K562 (cell line): ENCODE results near the gene ADSS1. TPM values are rescaled to one million over a fixed set of nuclear protein-coding genes. Genes with fewer than 3 reads are reported as not detected.

Source experiments
- ATAC-seq: fragments of 200-7000 bp; cut with Tn5 transposase; 3 replicates; pipeline ENCODE4 v1.9.1; 2020; ENCODE audit warnings: moderate library complexity
- BruUV-seq: library from RNA; stranded (reverse); fragments of 400-500 nt; replicated peaks from 2 replicates; lab custom pipeline; 2021; lab: Mats Ljungman, UMichigan
- CTCF ChIA-PET: fragments of 300-600 bp; formaldehyde crosslinking; extraction: SDS; loops from one replicate; lab custom pipeline; 2021; ENCODE audit warnings: low intra/inter-chr PET ratio; lab: Yijun Ruan, JAX
- POLR2A ChIA-PET: fragments of 300-600, 350-650 bp; sonication (Branson Sonifier 250); formaldehyde crosslinking; extraction: SDS; loops from one replicate; lab custom pipeline; 2021; ENCODE audit warnings: antibody characterized with exemption, inconsistent platforms; lab: Yijun Ruan, JAX
- DNase-seq, 4 experiments: peaks; one replicate each; pipeline versions ENCODE4 v3.0.0 to v3.0.0-alpha.2; 2011 to 2018; ENCODE audit warnings: low spot score in 3 of 4, mixed read lengths in 3 of 4; ENCODE audit errors: extremely low read depth in 1 of 4
- FAIRE-seq: peaks from 2 replicates; lab custom pipeline; 2011; peaks lifted over from hg19 to GRCh38; lab: Jason Lieb, UNC
- H2AFZ ChIP-seq: 2 replicates; pipeline ENCODE4 v1.6.0; 2011; ENCODE audit warnings: low read depth, low read length, control low read depth, inconsistent platforms
- H3K27ac ChIP-seq: fragments of 200-600 bp; 3 replicates; pipeline ENCODE4 v1.8.0; 2011; ENCODE audit warnings: low read depth, mild to moderate bottlenecking, control low read depth, inconsistent platforms, low read length, moderate library complexity, mixed read lengths; ENCODE audit errors: extremely low read depth
- H3K27me3 ChIP-seq, 2 experiments: fragments of 300-600 bp in 1 of 2; 2 replicates in 1 of 2; 3 replicates in 1 of 2; pipeline versions ENCODE4 v1.6.0 to v1.8.0; 2011; ENCODE audit warnings: inconsistent platforms in 2 of 2, low read length in 2 of 2, mild to moderate bottlenecking in 1 of 2, mixed read lengths in 1 of 2, moderate library complexity in 1 of 2; ENCODE audit not compliant: control insufficient read depth in 2 of 2, insufficient read depth in 2 of 2
- H3K36me3 ChIP-seq: fragments of 300-600 bp; 3 replicates; pipeline ENCODE4 v1.8.0; 2011; ENCODE audit warnings: mild to moderate bottlenecking, low read length, inconsistent platforms; ENCODE audit not compliant: control insufficient read depth, insufficient read depth
- H3K4me1 ChIP-seq, 2 experiments: fragments of 200-600 bp in 1 of 2; replicated peaks in 1 of 2; 2 replicates in 1 of 2; 3 replicates in 1 of 2; pipeline versions ENCODE4 v1.5.1 to v1.8.0; 2011; ENCODE audit warnings: inconsistent platforms in 2 of 2, low read length in 2 of 2, mild to moderate bottlenecking in 1 of 2, mixed read lengths in 1 of 2, moderate library complexity in 1 of 2; ENCODE audit not compliant: control insufficient read depth in 2 of 2, insufficient read depth in 2 of 2
- H3K4me2 ChIP-seq: 2 replicates; pipeline ENCODE4 v1.6.1; 2011; ENCODE audit warnings: low read length, control low read depth, inconsistent platforms, mixed read lengths; ENCODE audit not compliant: insufficient read depth
- H3K4me3 ChIP-seq: fragments of 200-600 bp; sonication (generic), shearing (Covaris generic); 2 replicates; pipeline ENCODE4 v1.5.1; 2016; ENCODE audit warnings: control low read depth, inconsistent platforms
- H3K79me2 ChIP-seq: fragments of 200-600 bp; 3 replicates; pipeline ENCODE4 v1.8.0; 2011; ENCODE audit warnings: low read length, inconsistent platforms; ENCODE audit not compliant: control insufficient read depth, insufficient read depth
- H3K9ac ChIP-seq, 2 experiments: 2 replicates each; pipeline versions ENCODE4 v1.6.0 to v1.6.1; 2011; ENCODE audit warnings: low read depth in 2 of 2, low read length in 2 of 2, control low read depth in 1 of 2, inconsistent platforms in 1 of 2, mild to moderate bottlenecking in 1 of 2, mixed read lengths in 1 of 2; ENCODE audit not compliant: insufficient read depth in 1 of 2
- H3K9me1 ChIP-seq: one replicate; pipeline ENCODE4 v1.6.0; 2011; ENCODE audit warnings: inconsistent platforms, mild to moderate bottlenecking, low read length, moderate library complexity; ENCODE audit not compliant: control insufficient read depth, insufficient read depth
- H3K9me3 ChIP-seq: replicated peaks from 2 replicates; pipeline ENCODE4 v1.5.1; 2011; ENCODE audit warnings: low read depth, low read length, inconsistent platforms; ENCODE audit not compliant: control insufficient read depth, insufficient read depth
- H4K20me1 ChIP-seq: replicated peaks from 2 replicates; pipeline ENCODE4 v1.6.1; 2011; ENCODE audit warnings: low read length, inconsistent platforms, mixed read lengths; ENCODE audit not compliant: control insufficient read depth, insufficient read depth
- ATF4 ChIP-seq: fragments of 450-650 bp; formaldehyde crosslinking; IDR thresholded peaks from 2 replicates; pipeline ENCODE4 v1.4.0; 2022; ENCODE audit warnings: mild to moderate bottlenecking, moderate library complexity
- CHD1 ChIP-seq: fragments of 200-600 bp; sonication (generic); IDR thresholded peaks from one replicate; pipeline ENCODE4 v1.6.1; 2012; ENCODE audit warnings: mild to moderate bottlenecking, moderate library complexity, low read length, inconsistent platforms
- KDM2B ChIP-seq: fragments of 250-450 bp; sonication (Bioruptor Pico); IDR thresholded peaks from 2 replicates; pipeline ENCODE4 v1.8.0; 2021; ENCODE audit warnings: mild to moderate bottlenecking, moderate library complexity
- SP1 ChIP-seq: sonication (generic); formaldehyde crosslinking; IDR thresholded peaks from 2 replicates; pipeline ENCODE4 v1.8.1; 2022; ENCODE audit warnings: mild to moderate bottlenecking, missing genetic modification reagents
- TBP ChIP-seq: optimal IDR thresholded peaks from 2 replicates; pipeline ENCODE3; 2011; ENCODE audit warnings: low read depth, low read length, improper control_type of control experiment
- ZBTB34 ChIP-seq: fragments of 250-450 bp; sonication (Bioruptor Pico); IDR thresholded peaks from 2 replicates; pipeline ENCODE4 v1.8.0; 2021; ENCODE audit warnings: mild to moderate bottlenecking, moderate library complexity
- ZNF232 ChIP-seq: sonication (generic); formaldehyde crosslinking; IDR thresholded peaks from 2 replicates; pipeline ENCODE4 v1.8.0; 2022; ENCODE audit warnings: mild to moderate bottlenecking, missing genetic modification reagents
- whole genome bisulfite sequencing: fragments of 100-300 bp; shearing (Covaris generic); methylation state at CpG from one replicate; pipeline ENCODE4 v1.1.6; 2016; ENCODE audit warnings: low coverage, mixed read lengths; ENCODE audit not compliant: insufficient coverage; ENCODE audit errors: missing lambda C conversion rate; 5-methylcytosine and 5-hydroxymethylcytosine counted together
- in situ Hi-C: fragments of 300-500 bp; cut with MboI; formaldehyde crosslinking; loops from 4 replicates; pipeline ENCODE4 v1.15.0; 2018; ENCODE audit warnings: inconsistent platforms, mixed read lengths
- intact Hi-C: fragments of 100-400 bp; cut with micrococcal nuclease; formaldehyde crosslinking; loops from 2 replicates; pipeline ENCODE4 v1.14.2; 2022
- polyA plus RNA-seq, 8 experiments: library from polyadenylated mRNA; depleted of rRNA in 4 of 8; stranded (reverse) in 5 of 8; unstranded in 3 of 8; fragments of >200 nt; fragmentation: Nextera tagmentation in 2 of 8; fragmentation: Illumina TruSeq in 1 of 8; extraction: Ambion mirVana in 2 of 8; extraction: Trizol in 1 of 8; gene quantifications; 2 replicates each; pipeline versions ENCODE4 v1.2.1 to v1.2.3, GENCODE V29; 2011 to 2014; ENCODE audit warnings: inconsistent platforms in 1 of 8, missing spikeins in 1 of 8
- total RNA-seq, 7 experiments: library from RNA; depleted of rRNA in 6 of 7; stranded (reverse); fragments of >200 nt in 6 of 7; fragmentation: Illumina TruSeq in 2 of 7; extraction: Trizol in 2 of 7; gene quantifications; 2 replicates each; pipeline versions ENCODE4 v1.2.1 to v1.2.3, GENCODE V29; 2011 to 2021; ENCODE audit warnings: low replicate concordance in 1 of 7
- TF ChIP-seq, protein P1 (sequence below), 3 experiments: fragments of 200-800 bp in 1 of 3; fragments of 250-450 bp in 1 of 3; fragments of 450-650 bp in 1 of 3; sonication (Bioruptor Pico) in 1 of 3; sonication (Bioruptor generic) in 1 of 3; formaldehyde crosslinking in 1 of 3; IDR thresholded peaks; 2 replicates each; pipeline versions ENCODE4 v1.6.1 to v1.8.0; 2016 to 2022; ENCODE audit warnings: mild to moderate bottlenecking in 2 of 3, missing genetic modification characterization in 2 of 3, missing compliant biosample characterization in 1 of 3, moderate library complexity in 1 of 3
- TF ChIP-seq, protein P2 (sequence below): fragments of 450-650 bp; IDR thresholded peaks from 2 replicates; pipeline ENCODE4 v1.6.1; 2014; ENCODE audit warnings: low read depth, mild to moderate bottlenecking, moderate library complexity, borderline replicate concordance
- TF ChIP-seq, protein P3 (sequence below), 2 experiments: fragments of 200-800 bp in 1 of 2; sonication (Bioruptor generic) in 1 of 2; sonication (generic) in 1 of 2; formaldehyde crosslinking in 1 of 2; IDR thresholded peaks in 1 of 2; conservative IDR thresholded peaks in 1 of 2; 2 replicates each; pipeline versions ENCODE4 v1.5.0 to v1.6.1; 2016 to 2020; ENCODE audit warnings: missing compliant biosample characterization in 1 of 2, missing genetic modification characterization in 1 of 2, missing genetic modification reagents in 1 of 2

ADSS1 gene
- total and polyA plus RNA-seq, 9 of the 15 experiments (the other 6 are each of a cell fraction or from before 2014, with no cell fraction given) = 0.53 to 5.9 (median 3.9) TPM

DNA sequence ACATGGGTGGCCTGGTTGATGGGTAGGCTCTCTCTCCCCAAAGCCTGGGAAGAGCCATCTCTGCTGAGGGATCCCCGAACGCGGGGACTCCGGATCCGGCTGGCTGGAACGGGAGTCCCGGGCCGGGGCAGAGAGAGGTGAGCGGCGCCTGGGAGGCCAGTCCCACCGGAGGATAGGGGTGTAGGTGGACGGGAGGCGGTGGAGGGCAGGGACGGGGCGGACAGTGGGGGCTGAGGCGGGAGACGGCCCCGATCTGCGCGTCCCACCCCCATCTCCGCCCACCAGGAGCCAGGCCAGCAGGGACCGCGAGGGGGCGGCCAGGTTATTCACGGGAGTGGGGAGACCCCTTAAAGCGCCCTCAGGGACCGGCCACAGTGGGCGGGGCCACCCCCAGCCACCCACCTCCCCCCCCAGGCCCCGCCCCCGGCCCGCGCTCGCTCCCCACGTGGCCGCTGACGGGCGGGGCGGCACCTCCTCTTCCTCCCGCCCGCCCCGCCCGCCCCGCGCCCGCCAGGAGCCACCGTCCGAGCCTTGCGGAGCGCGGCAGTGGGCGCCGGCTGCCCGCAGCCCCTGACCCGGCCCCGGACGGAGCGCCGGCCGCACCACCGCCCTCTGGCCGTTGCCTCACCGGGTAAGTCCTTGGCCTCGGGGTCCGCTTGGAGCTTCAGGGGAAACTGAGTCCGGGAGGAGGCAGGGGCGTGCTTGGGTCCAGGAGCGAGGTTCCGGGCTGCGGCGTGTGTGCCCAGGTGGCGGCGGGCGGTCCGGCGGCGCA, 34.7 kb upstream of the ADSS1 start, which contains the start of gene INF2:
INF2 (plus strand) TSS at position 510 of the 772 bp plus-strand sequence. CDS start 11,748 bp downstream, outside the sequence.
- H3K9me1 ChIP-seq = no peaks in the 10 kb centered on the region
- peak within 1 kb of the TSS; percentile 68 for H3K27ac ChIP-seq
- peak within 1 kb of the TSS; percentile 61 for H3K4me3 ChIP-seq
- no peaks in the 10 kb centered on the region; the same call in 1 of the 2 replicates for H4K20me1 ChIP-seq
- no peaks in the 10 kb centered on the region for H3K9me3 ChIP-seq
- peaks cover 22% of the 10 kb centered on the region; the same call in 2 of the 3 replicates for H3K36me3 ChIP-seq
- POLR2A ChIA-PET = no interaction called here
- DNase-seq (peak; percentile 72 to 91 (median 91)), FAIRE-seq (no peak), ATAC-seq (peak; percentile 84)
- no peaks in the 10 kb centered on the region for H3K27me3 ChIP-seq
- intact Hi-C loops = no loop called here
- H3K4me1 ChIP-seq = peaks cover 5 to 74% of the 10 kb centered on the region in 2 experiments; a peak in 4 of 5 replicates
- in situ Hi-C loops = no loop called here
- BruUV-seq = no TSS peak
- CTCF ChIA-PET = no interaction called here
- 5% methylated on average over 16 of the region's 76 CpGs for WGBS
- H3K79me2 ChIP-seq = peaks cover 31% of the 10 kb centered on the region
- peak within 1 kb of the TSS; percentile 69 to 91 for H3K9ac ChIP-seq
- H2AFZ ChIP-seq = peak within 1 kb of the TSS; percentile 71
- peak within 1 kb of the TSS; percentile 66 for H3K4me2 ChIP-seq
- no peak for TF ChIP-seq ATF4 (CRISPR knock-in tag)
- TF ChIP-seq KDM2B (CRISPR knock-in tag) = no peak; the same call in 1 of the 2 replicates
- TF ChIP-seq CHD1 = peak; percentile 76
- no peak for TF ChIP-seq ZNF232 (CRISPR knock-in tag)
- TF ChIP-seq, protein P1, sequence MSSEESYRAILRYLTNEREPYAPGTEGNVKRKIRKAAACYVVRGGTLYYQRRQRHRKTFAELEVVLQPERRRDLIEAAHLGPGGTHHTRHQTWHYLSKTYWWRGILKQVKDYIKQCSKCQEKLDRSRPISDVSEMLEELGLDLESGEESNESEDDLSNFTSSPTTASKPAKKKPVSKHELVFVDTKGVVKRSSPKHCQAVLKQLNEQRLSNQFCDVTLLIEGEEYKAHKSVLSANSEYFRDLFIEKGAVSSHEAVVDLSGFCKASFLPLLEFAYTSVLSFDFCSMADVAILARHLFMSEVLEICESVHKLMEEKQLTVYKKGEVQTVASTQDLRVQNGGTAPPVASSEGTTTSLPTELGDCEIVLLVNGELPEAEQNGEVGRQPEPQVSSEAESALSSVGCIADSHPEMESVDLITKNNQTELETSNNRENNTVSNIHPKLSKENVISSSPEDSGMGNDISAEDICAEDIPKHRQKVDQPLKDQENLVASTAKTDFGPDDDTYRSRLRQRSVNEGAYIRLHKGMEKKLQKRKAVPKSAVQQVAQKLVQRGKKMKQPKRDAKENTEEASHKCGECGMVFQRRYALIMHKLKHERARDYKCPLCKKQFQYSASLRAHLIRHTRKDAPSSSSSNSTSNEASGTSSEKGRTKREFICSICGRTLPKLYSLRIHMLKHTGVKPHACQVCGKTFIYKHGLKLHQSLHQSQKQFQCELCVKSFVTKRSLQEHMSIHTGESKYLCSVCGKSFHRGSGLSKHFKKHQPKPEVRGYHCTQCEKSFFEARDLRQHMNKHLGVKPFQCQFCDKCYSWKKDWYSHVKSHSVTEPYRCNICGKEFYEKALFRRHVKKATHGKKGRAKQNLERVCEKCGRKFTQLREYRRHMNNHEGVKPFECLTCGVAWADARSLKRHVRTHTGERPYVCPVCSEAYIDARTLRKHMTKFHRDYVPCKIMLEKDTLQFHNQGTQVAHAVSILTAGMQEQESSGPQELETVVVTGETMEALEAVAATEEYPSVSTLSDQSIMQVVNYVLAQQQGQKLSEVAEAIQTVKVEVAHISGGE (CRISPR knock-in tag; IDR thresholded peaks at IDR 0.05) = no peak
- TF ChIP-seq TBP = peak; percentile 3
- TF ChIP-seq, protein P2, sequence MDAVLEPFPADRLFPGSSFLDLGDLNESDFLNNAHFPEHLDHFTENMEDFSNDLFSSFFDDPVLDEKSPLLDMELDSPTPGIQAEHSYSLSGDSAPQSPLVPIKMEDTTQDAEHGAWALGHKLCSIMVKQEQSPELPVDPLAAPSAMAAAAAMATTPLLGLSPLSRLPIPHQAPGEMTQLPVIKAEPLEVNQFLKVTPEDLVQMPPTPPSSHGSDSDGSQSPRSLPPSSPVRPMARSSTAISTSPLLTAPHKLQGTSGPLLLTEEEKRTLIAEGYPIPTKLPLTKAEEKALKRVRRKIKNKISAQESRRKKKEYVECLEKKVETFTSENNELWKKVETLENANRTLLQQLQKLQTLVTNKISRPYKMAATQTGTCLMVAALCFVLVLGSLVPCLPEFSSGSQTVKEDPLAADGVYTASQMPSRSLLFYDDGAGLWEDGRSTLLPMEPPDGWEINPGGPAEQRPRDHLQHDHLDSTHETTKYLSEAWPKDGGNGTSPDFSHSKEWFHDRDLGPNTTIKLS = no peak
- TF ChIP-seq, protein P3, sequence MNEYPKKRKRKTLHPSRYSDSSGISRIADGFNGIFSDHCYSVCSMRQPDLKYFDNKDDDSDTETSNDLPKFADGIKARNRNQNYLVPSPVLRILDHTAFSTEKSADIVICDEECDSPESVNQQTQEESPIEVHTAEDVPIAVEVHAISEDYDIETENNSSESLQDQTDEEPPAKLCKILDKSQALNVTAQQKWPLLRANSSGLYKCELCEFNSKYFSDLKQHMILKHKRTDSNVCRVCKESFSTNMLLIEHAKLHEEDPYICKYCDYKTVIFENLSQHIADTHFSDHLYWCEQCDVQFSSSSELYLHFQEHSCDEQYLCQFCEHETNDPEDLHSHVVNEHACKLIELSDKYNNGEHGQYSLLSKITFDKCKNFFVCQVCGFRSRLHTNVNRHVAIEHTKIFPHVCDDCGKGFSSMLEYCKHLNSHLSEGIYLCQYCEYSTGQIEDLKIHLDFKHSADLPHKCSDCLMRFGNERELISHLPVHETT (CRISPR knock-in tag; conservative IDR thresholded peaks at IDR 0.05 in 1 of 2, IDR thresholded peaks at IDR 0.05 in 1 of 2) = no peak
- TF ChIP-seq SP1 (CRISPR knock-in tag) = peak; percentile 27; the same call in 1 of the 2 replicates
- no peak for TF ChIP-seq ZBTB34 (CRISPR knock-in tag)
